ENCODE data around the gene E4F1. TPM values are rescaled to one million over a fixed set of nuclear protein-coding genes. Genes with fewer than 3 reads are reported as not detected.
A peak's percentile ranks its signal among the peaks of the same experiment; 100 is the strongest.

Gene E4F1
- total and polyA plus RNA-seq, 10 of the 15 experiments (the other 5 are each of a cell fraction or from before 2014, with no cell fraction given) = 0.23 to 36.5 (median 14.5) TPM

DNA sequence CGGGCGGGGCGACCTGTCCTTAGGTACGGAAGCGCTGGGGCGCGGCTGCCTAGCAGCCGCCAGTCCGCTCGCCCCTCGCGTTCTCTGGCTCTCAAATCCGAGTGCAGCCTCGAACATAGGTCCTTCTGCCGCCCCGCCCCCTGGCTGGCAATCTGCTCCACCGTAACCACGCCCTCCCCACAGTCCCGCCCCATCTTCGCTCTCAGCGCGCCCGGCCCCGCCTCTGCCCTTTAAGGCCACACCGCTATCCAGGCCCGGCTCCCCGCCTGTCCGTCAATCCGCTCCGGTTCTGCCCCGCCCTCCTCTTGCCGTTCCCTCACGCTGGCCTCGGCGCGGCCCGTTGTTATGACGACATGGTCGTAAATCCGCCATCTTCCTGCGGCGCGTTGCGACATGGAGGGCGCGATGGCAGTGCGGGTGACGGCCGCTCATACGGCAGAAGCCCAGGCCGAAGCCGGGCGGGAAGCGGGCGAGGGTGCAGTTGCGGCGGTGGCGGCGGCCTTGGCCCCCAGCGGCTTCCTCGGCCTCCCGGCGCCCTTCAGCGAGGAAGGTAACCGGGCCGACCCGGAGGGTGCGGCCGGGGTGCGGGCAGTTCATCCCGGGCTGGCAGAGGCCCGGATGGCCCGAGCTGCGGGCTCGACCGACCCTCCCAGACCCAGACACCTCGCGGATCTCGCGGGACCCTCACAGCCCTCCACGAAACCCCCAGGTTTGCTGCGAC is at the start of gene E4F1 (continued):
- TF ChIP-seq RFX5 (IDR thresholded peaks at IDR 0.05; ENCODE audit: low read depth, low read length) (no peak), SP1 (IDR thresholded peaks at IDR 0.05; ENCODE audit: low read depth, low read length) (no peak), NBN (IDR thresholded peaks at IDR 0.05) (no peak), STAT3 (IDR thresholded peaks at IDR 0.05; ENCODE audit: low read depth, low read length) (no peak), IRF5 (IDR thresholded peaks at IDR 0.05; ENCODE audit: borderline replicate concordance) (no peak), PBX3 (IDR thresholded peaks at IDR 0.05; ENCODE audit: insufficient replicate concordance, low read depth, low read length) (peak; percentile 95), BCL3 (IDR thresholded peaks at IDR 0.05; ENCODE audit: borderline replicate concordance, insufficient read depth, low read depth, low read length, poor library complexity, severe bottlenecking) (no peak), ETV6 (conservative IDR thresholded peaks at IDR 0.05 in 1 of 2, IDR thresholded peaks at IDR 0.05 in 1 of 2; ENCODE audit: borderline replicate concordance in 1 of 2, low read depth in 1 of 2) (no peak), PAX5 (IDR thresholded peaks at IDR 0.05; ENCODE audit: borderline replicate concordance, low read depth, low read length) (no peak; the same call in 1 of the 2 replicates), RAD21 (IDR thresholded peaks at IDR 0.05; ENCODE audit: insufficient read depth, low read depth, low read length) (no peak), SUPT20H (IDR thresholded peaks at IDR 0.05; ENCODE audit: borderline replicate concordance, control insufficient read depth, low read depth, low read length) (no peak), CBX3 (IDR thresholded peaks at IDR 0.05; ENCODE audit: borderline replicate concordance, low read depth) (no peak), BACH1 (IDR thresholded peaks at IDR 0.05; ENCODE audit: borderline replicate concordance) (no peak), NRF1 (conservative IDR thresholded peaks at IDR 0.05; ENCODE audit: low read depth, low read length) (no peak), MLLT1 (IDR thresholded peaks at IDR 0.05) (no peak), IKZF1 (conservative IDR thresholded peaks at IDR 0.05) (peak; percentile 64), TBL1XR1 (IDR thresholded peaks at IDR 0.05; ENCODE audit: low read depth, low read length) (no peak), CREB1 (IDR thresholded peaks at IDR 0.05; ENCODE audit: low read depth) (peak; percentile 97), YY1 (IDR thresholded peaks at IDR 0.05; ENCODE audit: low read depth, low read length) (peak; percentile 94), EED (IDR thresholded peaks at IDR 0.05; ENCODE audit: low read depth) (no peak), MEF2B (IDR thresholded peaks at IDR 0.05; ENCODE audit: partially characterized antibody, poor library complexity, severe bottlenecking) (peak; percentile 61), JUND (IDR thresholded peaks at IDR 0.05; ENCODE audit: low read depth, low read length) (no peak), SMC3 (IDR thresholded peaks at IDR 0.05; ENCODE audit: borderline replicate concordance, low read length) (no peak)
- TF ChIP-seq, protein P1, sequence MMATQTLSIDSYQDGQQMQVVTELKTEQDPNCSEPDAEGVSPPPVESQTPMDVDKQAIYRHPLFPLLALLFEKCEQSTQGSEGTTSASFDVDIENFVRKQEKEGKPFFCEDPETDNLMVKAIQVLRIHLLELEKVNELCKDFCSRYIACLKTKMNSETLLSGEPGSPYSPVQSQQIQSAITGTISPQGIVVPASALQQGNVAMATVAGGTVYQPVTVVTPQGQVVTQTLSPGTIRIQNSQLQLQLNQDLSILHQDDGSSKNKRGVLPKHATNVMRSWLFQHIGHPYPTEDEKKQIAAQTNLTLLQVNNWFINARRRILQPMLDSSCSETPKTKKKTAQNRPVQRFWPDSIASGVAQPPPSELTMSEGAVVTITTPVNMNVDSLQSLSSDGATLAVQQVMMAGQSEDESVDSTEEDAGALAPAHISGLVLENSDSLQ (IDR thresholded peaks at IDR 0.05) = peak; percentile 99
